Chondrocyte (in vitro differentiated cells): ENCODE measurements around the gene MAP1A. TPM values are rescaled to one million over a fixed set of nuclear protein-coding genes. Genes with fewer than 3 reads are reported as not detected.
A peak's percentile ranks its signal among the peaks of the same experiment; 100 is the strongest.

Experiments used
- DNase-seq: peaks from one replicate; pipeline ENCODE4 v3.0.0; 2021; ENCODE audit warnings: mixed read lengths, low spot score
- H3K27ac Mint-ChIP-seq: one replicate; pipeline ENCODE4 v1.8.0; 2021; ENCODE audit warnings: mild to moderate bottlenecking, moderate library complexity, mixed read lengths; ENCODE audit not compliant: unreplicated experiment
- H3K27me3 Mint-ChIP-seq: 2 replicates; pipeline ENCODE4 v1.8.0; 2021; ENCODE audit warnings: low read depth, mixed read lengths
- H3K36me3 Mint-ChIP-seq: 2 replicates; pipeline ENCODE4 v1.8.0; 2021; ENCODE audit warnings: low read depth, mixed read lengths
- H3K4me1 Mint-ChIP-seq: 2 replicates; pipeline ENCODE4 v1.8.0; 2021; ENCODE audit warnings: low read depth, mild to moderate bottlenecking, mixed read lengths
- H3K4me3 Mint-ChIP-seq: one replicate; pipeline ENCODE4 v1.8.0; 2021; ENCODE audit warnings: mild to moderate bottlenecking, moderate library complexity, mixed read lengths; ENCODE audit not compliant: unreplicated experiment
- H3K9me3 Mint-ChIP-seq: 2 replicates; pipeline ENCODE4 v1.8.0; 2021; ENCODE audit warnings: low read depth, mixed read lengths
- CTCF ChIP-seq: fragments of 200-600 bp; sonication (generic); IDR thresholded peaks from 2 replicates; pipeline ENCODE4 v1.5.0; 2021; ENCODE audit warnings: antibody characterized with exemption, mild to moderate bottlenecking, moderate library complexity
- total RNA-seq: library from RNA; stranded (reverse); gene quantifications from 3 replicates; pipeline ENCODE4 v1.2.1, GENCODE V29; 2021

The MAP1A gene
- total RNA-seq, 1 donor from 2014 or later, result 96.3 TPM

DNA sequence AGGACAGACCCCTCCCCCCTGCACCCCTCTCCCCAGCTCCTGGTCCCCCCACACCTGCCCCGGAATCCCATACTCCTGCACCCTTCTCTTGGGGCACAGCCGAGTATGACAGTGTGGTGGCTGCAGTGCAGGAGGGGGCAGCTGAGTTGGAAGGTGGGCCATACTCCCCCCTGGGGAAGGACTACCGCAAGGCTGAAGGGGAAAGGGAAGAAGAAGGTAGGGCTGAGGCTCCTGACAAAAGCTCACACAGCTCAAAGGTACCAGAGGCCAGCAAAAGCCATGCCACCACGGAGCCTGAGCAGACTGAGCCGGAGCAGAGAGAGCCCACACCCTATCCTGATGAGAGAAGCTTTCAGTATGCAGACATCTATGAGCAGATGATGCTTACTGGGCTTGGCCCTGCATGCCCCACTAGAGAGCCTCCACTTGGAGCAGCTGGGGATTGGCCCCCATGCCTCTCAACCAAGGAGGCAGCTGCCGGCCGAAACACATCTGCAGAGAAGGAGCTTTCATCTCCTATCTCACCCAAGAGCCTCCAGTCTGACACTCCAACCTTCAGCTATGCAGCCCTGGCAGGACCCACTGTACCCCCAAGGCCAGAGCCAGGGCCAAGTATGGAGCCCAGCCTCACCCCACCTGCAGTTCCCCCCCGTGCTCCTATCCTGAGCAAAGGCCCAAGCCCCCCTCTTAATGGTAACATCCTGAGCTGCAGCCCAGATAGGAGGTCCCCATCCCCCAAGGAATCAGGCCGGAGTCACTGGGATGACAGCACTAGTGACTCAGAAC lies 9.8 kb downstream of the MAP1A start:
- no peaks in the 10 kb centered on the region for H3K27me3 Mint-ChIP-seq
- no peak for TF ChIP-seq CTCF
- no peak overlapping the region for H3K4me3 Mint-ChIP-seq
- peaks cover 43% of the 10 kb centered on the region for H3K36me3 Mint-ChIP-seq
- no peaks in the 10 kb centered on the region for H3K9me3 Mint-ChIP-seq
- peak; percentile 68 for DNase-seq
- peaks cover 15% of the 10 kb centered on the region for H3K4me1 Mint-ChIP-seq
- H3K27ac Mint-ChIP-seq, result no peak overlapping the region

- no peak overlapping the region for H3K4me3 Mint-ChIP-seq
- DNase-seq, result peak; percentile 74
- no peaks in the 10 kb centered on the region for H3K9me3 Mint-ChIP-seq
- H3K4me1 Mint-ChIP-seq, result peaks cover 18% of the 10 kb centered on the region
- TF ChIP-seq CTCF, result no peak
- no peaks in the 10 kb centered on the region for H3K27me3 Mint-ChIP-seq
- H3K36me3 Mint-ChIP-seq, result peaks cover 38% of the 10 kb centered on the region
- peak overlapping the region; percentile 27 for H3K27ac Mint-ChIP-seq
Observed at GRCh38 chr15:43527802-43528541, 10.6 kb downstream of the MAP1A start.

DNA sequence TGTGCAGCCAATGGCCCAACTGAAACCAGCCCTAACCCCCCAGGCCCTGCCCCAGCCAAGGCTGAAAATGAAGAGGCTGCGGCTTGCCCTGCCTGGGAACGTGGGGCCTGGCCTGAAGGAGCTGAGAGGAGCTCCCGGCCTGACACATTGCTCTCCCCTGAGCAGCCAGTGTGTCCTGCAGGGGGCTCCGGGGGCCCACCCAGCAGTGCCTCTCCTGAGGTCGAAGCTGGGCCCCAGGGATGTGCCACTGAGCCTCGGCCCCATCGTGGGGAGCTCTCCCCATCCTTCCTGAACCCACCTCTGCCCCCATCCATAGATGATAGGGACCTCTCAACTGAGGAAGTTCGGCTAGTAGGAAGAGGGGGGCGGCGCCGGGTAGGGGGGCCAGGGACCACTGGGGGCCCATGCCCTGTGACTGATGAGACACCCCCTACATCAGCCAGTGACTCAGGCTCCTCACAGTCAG lies 11.2 kb downstream of the MAP1A start:
- TF ChIP-seq CTCF, result no peak
- peaks cover 22% of the 10 kb centered on the region for H3K4me1 Mint-ChIP-seq

DNA sequence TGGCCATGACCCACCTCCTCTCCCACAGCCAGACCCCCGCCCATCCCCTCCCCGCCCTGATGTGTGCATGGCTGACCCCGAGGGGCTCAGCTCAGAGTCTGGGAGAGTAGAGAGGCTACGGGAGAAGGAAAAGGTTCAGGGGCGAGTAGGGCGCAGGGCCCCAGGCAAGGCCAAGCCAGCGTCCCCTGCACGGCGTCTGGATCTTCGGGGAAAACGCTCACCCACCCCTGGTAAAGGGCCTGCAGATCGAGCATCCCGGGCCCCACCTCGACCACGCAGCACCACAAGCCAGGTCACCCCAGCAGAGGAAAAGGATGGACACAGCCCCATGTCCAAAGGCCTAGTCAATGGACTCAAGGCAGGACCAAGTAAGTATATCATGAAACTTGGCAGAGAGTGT lies 11.7 kb downstream of the MAP1A start:
- Mint-ChIP-seq H3K4me1 (peaks cover 22% of the 10 kb centered on the region), H3K9me3 (no peaks in the 10 kb centered on the region), H3K4me3 (no peak overlapping the region), H3K27me3 (no peaks in the 10 kb centered on the region), H3K27ac (no peak overlapping the region), H3K36me3 (peaks cover 26% of the 10 kb centered on the region)
- no peak for DNase-seq
- TF ChIP-seq CTCF, result no peak

More for the DNA sequence above, 11.2 kb downstream of the MAP1A start:
- Mint-ChIP-seq H3K27ac (no peak overlapping the region), H3K9me3 (no peaks in the 10 kb centered on the region), H3K36me3 (peaks cover 32% of the 10 kb centered on the region), H3K27me3 (no peaks in the 10 kb centered on the region), H3K4me3 (no peak overlapping the region)
- no peak for DNase-seq

- Mint-ChIP-seq H3K36me3 (peaks cover 23% of the 10 kb centered on the region), H3K4me1 (peaks cover 22% of the 10 kb centered on the region), H3K9me3 (no peaks in the 10 kb centered on the region), H3K27ac (no peak overlapping the region), H3K4me3 (no peak overlapping the region), H3K27me3 (no peaks in the 10 kb centered on the region)
- DNase-seq, result no peak
- TF ChIP-seq CTCF, result no peak
Observed at GRCh38 chr15:43529587-43530345, 12.4 kb downstream of the MAP1A start.
